Common myeloid progenitor, CD34-positive (primary cell): ENCODE measurements around the gene FLAD1.

Source experiments
- CTCF ChIA-PET: fragments of 350-600 bp; sonication (Branson Sonifier 250); formaldehyde crosslinking; loops from one replicate; lab custom pipeline; 2021; ENCODE audit warnings: antibody characterized with exemption; lab: Charles Lee
- POLR2A ChIA-PET: fragments of 350-600 bp; sonication (Branson Sonifier 250); formaldehyde crosslinking; loops from one replicate; lab custom pipeline; 2021; ENCODE audit warnings: antibody characterized with exemption; lab: Charles Lee
- DNase-seq, 3 donors: peaks; one replicate each; pipeline versions ENCODE4 v3.0.0 to v3.0.0-alpha.2; 2013
- H3K27ac ChIP-seq, 2 experiments: 1 replicate in 1 of 2; 2 replicates in 1 of 2; pipeline ENCODE4 v1.7.0; 2013; ENCODE audit warnings: inconsistent platforms in 2 of 2, low read length in 2 of 2, mild to moderate bottlenecking in 2 of 2, low read depth in 1 of 2, moderate library complexity in 1 of 2; ENCODE audit not compliant: severe bottlenecking in 2 of 2, insufficient read depth in 1 of 2, poor library complexity in 1 of 2
- H3K27me3 ChIP-seq, 5 experiments: replicated peaks in 2 of 5; 1 replicate in 3 of 5; 2 replicates in 2 of 5; pipeline versions ENCODE4 v1.6.1 to v1.7.0; 2013; ENCODE audit warnings: low read length in 4 of 5, mild to moderate bottlenecking in 2 of 5, moderate library complexity in 2 of 5, inconsistent platforms in 1 of 5; ENCODE audit not compliant: insufficient read depth in 5 of 5, control insufficient read depth in 4 of 5
- H3K36me3 ChIP-seq, 4 experiments: 1 replicate in 2 of 4; 2 replicates in 2 of 4; pipeline versions ENCODE4 v1.6.1 to v1.7.0; 2013; ENCODE audit warnings: low read length in 3 of 4, control low read depth in 1 of 4, mild to moderate bottlenecking in 1 of 4; ENCODE audit not compliant: control insufficient read depth in 4 of 4, insufficient read depth in 4 of 4
- H3K4me1 ChIP-seq, 4 experiments: 1 replicate in 3 of 4; 2 replicates in 1 of 4; pipeline versions ENCODE4 v1.6.1 to v1.7.1; 2013; ENCODE audit warnings: low read length in 3 of 4, mild to moderate bottlenecking in 3 of 4, control low read depth in 1 of 4, inconsistent platforms in 1 of 4, moderate library complexity in 1 of 4; ENCODE audit not compliant: control insufficient read depth in 4 of 4, insufficient read depth in 4 of 4; ENCODE audit errors: control extremely low read depth in 1 of 4
- H3K4me3 ChIP-seq, 7 experiments: 1 replicate in 4 of 7; 2 replicates in 3 of 7; pipeline versions ENCODE4 v1.5.1 to v1.7.0; 2013; ENCODE audit warnings: mild to moderate bottlenecking in 7 of 7, low read length in 6 of 7, moderate library complexity in 6 of 7, inconsistent platforms in 2 of 7, low read depth in 2 of 7, control low read depth in 1 of 7; ENCODE audit not compliant: insufficient read depth in 4 of 7, control insufficient read depth in 1 of 7; ENCODE audit errors: extremely low read depth in 1 of 7
- H3K9me3 ChIP-seq, 5 experiments: 1 replicate in 4 of 5; 2 replicates in 1 of 5; pipeline versions ENCODE4 v1.6.1 to v1.7.1; 2013; ENCODE audit warnings: low read length in 4 of 5, mild to moderate bottlenecking in 2 of 5, inconsistent platforms in 1 of 5, low read depth in 1 of 5, moderate library complexity in 1 of 5; ENCODE audit not compliant: control insufficient read depth in 4 of 5, insufficient read depth in 2 of 5; ENCODE audit errors: control extremely low read depth in 1 of 5
- WGBS: methylation state at CpG from one replicate; pipeline ENCODE4 v1.1.5; 2013; ENCODE audit not compliant: insufficient coverage; 5-methylcytosine and 5-hydroxymethylcytosine counted together

The FLAD1 gene

GRCh38 chr1:155033524-155033923, 50.4 kb downstream of the FLAD1 start, which contains the start of the genes DCST1 and DCST2:
Gene DCST1 (plus strand): TSS chr1:155033824. CDS start chr1:155034037, 213 bp downstream.
Gene DCST2 (minus strand): TSS chr1:155033781. CDS start chr1:155033701, 80 bp downstream.
- H3K9me3 ChIP-seq: no peaks in the 10 kb centered on the region
- ChIA-PET CTCF (interaction anchor here (0.6 to 4.6 kb wide), 7 partner anchors 9 to 330 kb away, joined by 3 to 20 read pairs (median 5); partner anchors contain the start of gene ADAM15), POLR2A (no interaction called here)
- no peak within 1 kb of the TSS for H3K27ac ChIP-seq
- H3K4me3 ChIP-seq: no peak within 1 kb of the TSS
- H3K4me1 ChIP-seq: peaks cover 0 to 21% (median 4%) of the 10 kb centered on the region in 4 experiments
- H3K36me3 ChIP-seq: no peaks in the 10 kb centered on the region
- DNase-seq: no peak
- no peaks in the 10 kb centered on the region for H3K27me3 ChIP-seq
- WGBS: 98% methylated on average over 9 of the region's 9 CpGs

- peaks cover 5 to 31% (median 14%) of the 10 kb centered on the region in 4 experiments for H3K4me1 ChIP-seq
- no peak overlapping the region for H3K27ac ChIP-seq
- no peaks in the 10 kb centered on the region for H3K27me3 ChIP-seq
- ChIA-PET CTCF (interaction anchor here (0.6 to 4.6 kb wide), 7 partner anchors 9 to 331 kb away, joined by 3 to 20 read pairs (median 4); no protein-coding TSS in a partner anchor), POLR2A (no interaction called here)
- H3K4me3 ChIP-seq: no peak overlapping the region
- DNase-seq: no peak
- no peaks in the 10 kb centered on the region for H3K36me3 ChIP-seq
- H3K9me3 ChIP-seq: no peaks in the 10 kb centered on the region
- WGBS: 85% methylated on average over 12 of the region's 20 CpGs
Measured at GRCh38 chr1:155034318-155035208, 51.4 kb downstream of the FLAD1 start.

GRCh38 chr1:155035936-155036335, 52.8 kb downstream of the FLAD1 start:
- H3K4me3 ChIP-seq: no peak overlapping the region
- H3K27me3 ChIP-seq: no peaks in the 10 kb centered on the region
- 100% methylated on average over 1 of the region's 2 CpGs for WGBS
- no peaks in the 10 kb centered on the region for H3K36me3 ChIP-seq
- ChIA-PET POLR2A (no interaction called here), CTCF (interaction anchor here (0.9 to 14.2 kb wide), 3 partner anchors 13 to 24 kb away, joined by 4 to 159 read pairs (median 20); no protein-coding TSS in a partner anchor)
- H3K9me3 ChIP-seq: no peaks in the 10 kb centered on the region
- no peak overlapping the region for H3K27ac ChIP-seq
- peaks cover 5 to 31% (median 14%) of the 10 kb centered on the region in 4 experiments for H3K4me1 ChIP-seq
- no peak for DNase-seq

- Histone ChIP-seq H3K27me3 (no peaks in the 10 kb centered on the region), H3K4me3 (no peak overlapping the region), H3K4me1 (peaks cover 5 to 31% (median 14%) of the 10 kb centered on the region in 4 experiments), H3K9me3 (no peaks in the 10 kb centered on the region), H3K27ac (no peak overlapping the region), H3K36me3 (no peaks in the 10 kb centered on the region)
- POLR2A ChIA-PET: no interaction called here
- DNase-seq: no peak
- CTCF ChIA-PET: interaction anchor here (0.8 to 19.3 kb wide), 3 partner anchors 8 to 24 kb away, joined by 4 to 368 read pairs (median 159); partner anchors contain the start of genes ADAM15 and EFNA4
- 97% methylated on average over 3 of the region's 3 CpGs for WGBS
Measured at GRCh38 chr1:155037043-155037442, 53.9 kb downstream of the FLAD1 start.

- no peak for DNase-seq
- CTCF ChIA-PET: interaction anchor here (0.8 to 19.3 kb wide), 7 partner anchors 9 to 77 kb away, joined by 3 to 368 read pairs (median 4); partner anchors contain the start of genes ADAM15, EFNA4 and PYGO2
Measured at GRCh38 chr1:155037851-155038441, 54.8 kb downstream of the FLAD1 start.

GRCh38 chr1:155038602-155039307, 55.6 kb downstream of the FLAD1 start:
- Histone ChIP-seq H3K36me3 (no peaks in the 10 kb centered on the region), H3K4me3 (peak overlapping the region in 1 of 7 experiments; percentile 47), H3K4me1 (peaks cover 5 to 36% (median 14%) of the 10 kb centered on the region in 4 experiments), H3K27ac (no peak overlapping the region), H3K9me3 (no peaks in the 10 kb centered on the region), H3K27me3 (no peaks in the 10 kb centered on the region)
- POLR2A ChIA-PET: interaction anchor here (0.6 kb wide), 1 partner anchor 33 kb away, joined by 3 read pairs; no protein-coding TSS in a partner anchor
- peak in 1 of 3 donors; percentile 17 for DNase-seq
- 47% methylated on average over 6 of the region's 8 CpGs for WGBS
- CTCF ChIA-PET: interaction anchor here (0.7 to 19.3 kb wide), 10 partner anchors 9 to 83 kb away, joined by 3 to 368 read pairs (median 3); partner anchors contain the start of genes ADAM15, EFNA4, PBXIP1 and PYGO2

More at GRCh38 chr1:155037851-155038441, 54.8 kb downstream of the FLAD1 start:
- Histone ChIP-seq H3K27me3 (no peaks in the 10 kb centered on the region), H3K4me1 (peaks cover 5 to 33% (median 14%) of the 10 kb centered on the region in 4 experiments), H3K36me3 (no peaks in the 10 kb centered on the region), H3K9me3 (no peaks in the 10 kb centered on the region), H3K27ac (no peak overlapping the region), H3K4me3 (no peak overlapping the region)
- WGBS: 96% methylated on average over 6 of the region's 6 CpGs
- POLR2A ChIA-PET: no interaction called here
